Mesothelial cell of epicardium (in vitro differentiated cells): ENCODE results near the gene ASPG. TPM values are rescaled to one million over a fixed set of nuclear protein-coding genes. Genes with fewer than 3 reads are reported as not detected.

Experiments used
- DNase-seq, 2 experiments: peaks; one replicate each; pipeline ENCODE4 v3.0.0; 2021; ENCODE audit warnings: low spot score in 2 of 2; ENCODE audit not compliant: unreplicated experiment in 2 of 2
- H3K27ac Mint-ChIP-seq: 2 replicates; pipeline ENCODE4 v1.8.0; 2021; ENCODE audit warnings: mixed read lengths
- H3K27me3 Mint-ChIP-seq: 2 replicates; pipeline ENCODE4 v1.8.0; 2021; ENCODE audit warnings: low read depth, mixed read lengths
- H3K36me3 Mint-ChIP-seq: 2 replicates; pipeline ENCODE4 v1.8.0; 2021; ENCODE audit warnings: mixed read lengths
- H3K4me1 Mint-ChIP-seq: 2 replicates; pipeline ENCODE4 v1.8.0; 2021; ENCODE audit warnings: mixed read lengths
- H3K4me3 Mint-ChIP-seq: 2 replicates; pipeline ENCODE4 v1.8.0; 2021; ENCODE audit warnings: mild to moderate bottlenecking, moderate library complexity, mixed read lengths
- H3K9me3 Mint-ChIP-seq: 2 replicates; pipeline ENCODE4 v1.8.0; 2021; ENCODE audit warnings: mixed read lengths
- total RNA-seq: library from RNA; stranded (reverse); gene quantifications from 3 replicates; pipeline ENCODE4 v1.2.1, GENCODE V29; 2021
- TF ChIP-seq, protein P1 (sequence below): fragments of 200-600 bp; sonication (generic); IDR thresholded peaks from one replicate; pipeline ENCODE4 v1.5.0; 2021; ENCODE audit warnings: antibody characterized with exemption; ENCODE audit not compliant: unreplicated experiment

The ASPG gene
- total RNA-seq, 1 donor from 2014 or later, result 3.3 TPM

DNA sequence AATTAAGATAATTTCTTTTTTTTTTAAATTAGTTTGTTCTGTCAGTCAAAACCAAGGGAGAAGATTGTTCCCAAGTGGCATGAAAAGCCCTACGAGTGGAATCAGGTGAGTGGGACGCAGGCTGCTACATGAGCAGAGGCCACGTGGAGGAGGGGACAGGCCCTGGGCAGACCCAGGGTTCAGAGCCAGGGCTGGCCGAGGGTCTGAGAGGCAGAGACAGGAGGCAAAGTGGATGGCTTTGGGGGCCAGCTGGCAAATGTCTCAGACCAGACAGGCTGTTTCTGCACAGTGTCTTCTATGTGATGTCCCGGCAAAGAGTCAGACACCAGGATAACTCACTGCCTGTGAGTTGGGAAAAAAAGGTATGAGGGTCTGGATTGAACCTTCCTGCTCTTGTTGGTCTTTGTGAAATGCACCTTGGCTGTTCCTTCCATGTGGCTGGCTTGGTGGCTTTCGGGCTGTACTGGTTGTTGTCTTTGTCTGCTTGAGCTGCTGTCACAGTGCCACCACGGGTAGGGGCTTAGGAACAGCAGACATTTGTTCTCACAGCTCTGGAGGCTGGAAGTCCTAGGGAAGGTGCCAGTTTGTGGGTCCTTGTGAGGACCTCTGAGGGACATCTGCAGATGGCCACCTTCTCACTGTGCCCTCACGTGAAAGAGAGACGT is 35.8 kb upstream of the ASPG start:
- Mint-ChIP-seq H3K27me3 (peaks cover 4% of the 10 kb centered on the region), H3K27ac (no peak overlapping the region), H3K4me3 (no peak overlapping the region), H3K36me3 (no peaks in the 10 kb centered on the region), H3K4me1 (peaks cover 5% of the 10 kb centered on the region), H3K9me3 (peaks cover 4% of the 10 kb centered on the region)
- TF ChIP-seq, protein P1, sequence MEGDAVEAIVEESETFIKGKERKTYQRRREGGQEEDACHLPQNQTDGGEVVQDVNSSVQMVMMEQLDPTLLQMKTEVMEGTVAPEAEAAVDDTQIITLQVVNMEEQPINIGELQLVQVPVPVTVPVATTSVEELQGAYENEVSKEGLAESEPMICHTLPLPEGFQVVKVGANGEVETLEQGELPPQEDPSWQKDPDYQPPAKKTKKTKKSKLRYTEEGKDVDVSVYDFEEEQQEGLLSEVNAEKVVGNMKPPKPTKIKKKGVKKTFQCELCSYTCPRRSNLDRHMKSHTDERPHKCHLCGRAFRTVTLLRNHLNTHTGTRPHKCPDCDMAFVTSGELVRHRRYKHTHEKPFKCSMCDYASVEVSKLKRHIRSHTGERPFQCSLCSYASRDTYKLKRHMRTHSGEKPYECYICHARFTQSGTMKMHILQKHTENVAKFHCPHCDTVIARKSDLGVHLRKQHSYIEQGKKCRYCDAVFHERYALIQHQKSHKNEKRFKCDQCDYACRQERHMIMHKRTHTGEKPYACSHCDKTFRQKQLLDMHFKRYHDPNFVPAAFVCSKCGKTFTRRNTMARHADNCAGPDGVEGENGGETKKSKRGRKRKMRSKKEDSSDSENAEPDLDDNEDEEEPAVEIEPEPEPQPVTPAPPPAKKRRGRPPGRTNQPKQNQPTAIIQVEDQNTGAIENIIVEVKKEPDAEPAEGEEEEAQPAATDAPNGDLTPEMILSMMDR, result no peak
- DNase-seq, result no peak

DNA sequence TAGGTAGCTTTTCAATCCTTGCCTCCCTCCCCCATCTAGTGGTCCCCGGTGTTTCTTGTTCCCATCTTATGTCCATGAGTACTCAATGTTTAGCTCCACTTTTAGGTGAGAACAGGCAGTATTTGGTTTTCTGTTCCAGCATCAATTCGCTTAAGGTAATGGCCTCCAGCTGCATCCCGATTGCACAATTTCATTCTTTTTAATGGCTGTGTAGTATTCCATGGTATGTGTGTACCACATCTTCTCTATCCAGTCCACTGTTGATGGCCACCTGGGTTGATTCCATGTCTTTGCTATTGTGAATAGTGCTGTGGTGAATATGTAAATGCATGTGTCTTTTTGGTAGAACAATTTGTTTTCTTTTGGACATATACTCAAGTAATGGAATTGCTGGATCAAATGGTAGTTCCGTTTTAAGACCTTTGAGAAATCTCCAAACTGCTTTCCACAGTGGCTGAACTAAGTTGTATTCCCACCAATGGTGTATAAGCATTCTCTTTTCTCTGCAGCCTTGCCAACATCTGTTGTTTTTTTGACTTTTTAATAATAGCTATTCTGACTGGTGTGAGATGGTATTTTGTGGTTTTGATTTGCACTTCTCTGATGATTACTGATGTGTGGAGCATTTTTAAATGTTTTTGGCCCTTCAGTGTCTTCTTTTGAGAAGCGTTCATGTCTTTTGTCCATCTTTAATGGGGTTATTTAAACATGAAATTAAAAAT is 34.2 kb upstream of the ASPG start:
- Mint-ChIP-seq H3K27ac (no peak overlapping the region), H3K4me1 (peaks cover 5% of the 10 kb centered on the region), H3K36me3 (no peaks in the 10 kb centered on the region), H3K9me3 (peaks cover 4% of the 10 kb centered on the region), H3K4me3 (no peak overlapping the region), H3K27me3 (peaks cover 14% of the 10 kb centered on the region)
- TF ChIP-seq, protein P1, result no peak
- no peak for DNase-seq

DNA sequence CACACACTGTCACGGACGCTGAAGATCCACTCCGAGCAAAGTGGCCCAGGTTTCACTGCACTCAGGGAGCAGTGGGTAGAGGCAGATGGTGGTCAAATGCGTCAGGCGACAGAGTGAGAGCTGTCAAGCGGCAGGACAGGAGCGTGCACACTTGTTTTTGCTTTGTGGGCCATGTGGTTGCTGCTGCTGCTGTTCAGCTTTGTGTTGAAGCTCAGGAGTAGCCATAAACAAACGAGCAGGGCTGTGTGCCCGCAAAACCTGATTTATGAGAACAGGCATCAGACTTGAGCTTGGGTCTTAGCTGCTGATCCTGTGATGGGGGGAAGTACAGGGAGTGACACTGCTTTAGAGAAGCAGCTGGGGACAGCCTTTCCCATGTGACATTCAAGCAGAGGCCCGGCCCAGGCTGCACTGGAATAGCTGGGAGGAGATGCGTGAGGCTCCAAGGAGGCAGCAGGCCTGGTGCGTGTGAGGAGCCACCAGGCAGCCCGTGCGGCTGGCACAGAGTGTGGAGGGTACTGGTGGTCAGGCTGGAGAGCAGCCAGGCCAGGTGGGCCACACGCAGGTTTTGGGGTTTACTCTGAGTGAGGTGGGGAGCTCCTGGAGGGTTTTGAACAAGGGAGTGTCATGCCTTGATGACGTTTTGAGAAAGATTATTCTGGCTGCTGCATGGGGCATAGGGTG is 31.1 kb upstream of the ASPG start:
- TF ChIP-seq, protein P1, result no peak
- Mint-ChIP-seq H3K9me3 (peaks cover 5% of the 10 kb centered on the region), H3K4me1 (no peaks in the 10 kb centered on the region), H3K4me3 (no peak overlapping the region), H3K36me3 (no peaks in the 10 kb centered on the region), H3K27me3 (peaks cover 36% of the 10 kb centered on the region), H3K27ac (no peak overlapping the region)
- DNase-seq, result no peak

DNA sequence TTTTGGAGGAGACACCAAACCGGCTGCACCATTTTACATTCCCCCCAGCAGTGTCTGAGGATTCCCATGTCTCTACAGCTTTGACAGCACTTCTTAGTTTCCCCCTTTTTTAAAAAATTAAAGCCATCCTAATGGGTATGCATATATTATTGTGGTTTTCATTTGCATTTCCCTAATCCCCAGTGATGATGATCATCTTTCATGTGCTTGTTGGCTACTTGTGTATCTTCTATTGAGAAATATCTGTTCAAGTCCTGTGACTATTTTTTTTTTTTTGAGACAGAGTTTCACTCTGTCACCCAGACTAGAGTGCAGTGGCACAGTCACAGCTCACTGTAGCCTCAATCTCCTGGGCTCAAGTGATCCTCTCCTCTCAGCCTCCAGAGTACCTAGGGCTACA is 23.2 kb upstream of the ASPG start:
- TF ChIP-seq, protein P1, result no peak
- H3K27me3 Mint-ChIP-seq, result peaks cover 42% of the 10 kb centered on the region

DNA sequence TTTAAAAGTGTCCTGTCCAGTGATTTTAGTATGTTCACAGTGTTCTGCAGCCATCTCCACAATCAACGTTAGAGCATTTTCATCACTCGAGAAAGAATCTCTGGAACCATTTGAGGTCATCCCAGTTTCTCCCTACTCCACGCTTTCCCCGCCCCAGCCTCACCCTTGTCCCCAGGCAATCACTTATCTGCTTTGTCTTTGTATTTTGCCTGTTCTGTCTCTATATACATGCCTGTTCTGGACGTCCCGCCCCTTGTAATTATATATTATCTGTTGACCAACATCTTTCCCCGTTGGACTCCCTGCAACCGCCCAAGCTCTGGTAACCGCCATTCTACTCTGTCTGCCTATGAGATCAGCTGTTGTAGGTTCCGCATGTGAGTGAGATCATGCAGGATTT is 21.5 kb upstream of the ASPG start:
- Mint-ChIP-seq H3K36me3 (no peaks in the 10 kb centered on the region), H3K27ac (no peak overlapping the region), H3K27me3 (peaks cover 37% of the 10 kb centered on the region), H3K4me3 (no peak overlapping the region), H3K4me1 (no peaks in the 10 kb centered on the region), H3K9me3 (peaks cover 23% of the 10 kb centered on the region)
- TF ChIP-seq, protein P1, result no peak
- DNase-seq, result no peak

More for the DNA sequence above, 23.2 kb upstream of the ASPG start:
- H3K9me3 Mint-ChIP-seq, result peaks cover 21% of the 10 kb centered on the region
- no peak for DNase-seq
- H3K4me1 Mint-ChIP-seq, result no peaks in the 10 kb centered on the region
- H3K36me3 Mint-ChIP-seq, result no peaks in the 10 kb centered on the region
- no peak overlapping the region for H3K4me3 Mint-ChIP-seq
- H3K27ac Mint-ChIP-seq, result no peak overlapping the region
